Measurements from ENCODE around the gene ABCA2.

The ABCA2 gene

DNA sequence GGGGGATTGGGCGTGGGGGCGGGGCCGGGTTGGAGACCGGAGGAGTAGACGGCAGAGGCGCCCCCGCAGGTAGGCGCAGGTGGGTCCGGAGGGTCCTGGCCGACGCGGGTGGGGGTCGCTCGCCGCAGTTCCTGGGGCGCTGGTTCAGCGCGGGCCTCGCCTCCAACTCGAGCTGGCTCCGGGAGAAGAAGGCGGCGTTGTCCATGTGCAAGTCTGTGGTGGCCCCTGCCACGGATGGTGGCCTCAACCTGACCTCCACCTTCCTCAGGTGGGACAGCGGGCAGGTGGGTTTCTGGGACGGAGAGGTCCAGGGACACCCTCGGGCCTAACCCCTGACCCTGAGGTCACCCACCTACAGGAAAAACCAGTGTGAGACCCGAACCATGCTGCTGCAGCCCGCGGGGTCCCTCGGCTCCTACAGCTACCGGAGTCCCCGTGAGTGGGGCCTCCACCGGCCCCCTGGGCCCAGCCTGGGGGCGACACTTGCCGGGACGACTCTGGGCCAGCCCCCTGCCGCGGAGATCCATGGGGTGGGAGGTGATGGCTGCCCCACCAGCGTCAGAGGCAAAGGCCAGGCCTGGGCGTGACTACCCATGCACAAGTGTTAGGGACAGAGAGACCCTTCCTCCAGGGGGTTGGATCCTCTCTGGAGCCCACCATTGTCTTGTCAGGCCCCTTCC is 49.0 kb downstream of the ABCA2 start:
- ChIA-PET POLR2A (interaction anchor here (0.6 to 1.0 kb wide), 2 partner anchors 13 to 28 kb away, joined by 3 to 5 read pairs; partner anchors contain the start of gene PAXX), CTCF (interaction anchor here (1.1 kb wide), 1 partner anchor 31 kb away, joined by 3 read pairs; no protein-coding TSS in a partner anchor)
- no peak for TF ChIP-seq ZNF384 (IDR thresholded peaks at IDR 0.05)
- no peak for TF ChIP-seq NFRKB (IDR thresholded peaks at IDR 0.05)
- no peak for TF ChIP-seq FOXA1 (IDR thresholded peaks at IDR 0.05)
- TF ChIP-seq SUZ12 (IDR thresholded peaks at IDR 0.05): no peak
- no peak for TF ChIP-seq TARDBP (IDR thresholded peaks at IDR 0.05)
- no peak for TF ChIP-seq SP1 (IDR thresholded peaks at IDR 0.05)
- no peak for TF ChIP-seq ELF4 (IDR thresholded peaks at IDR 0.05)
- TF ChIP-seq ARNT (IDR thresholded peaks at IDR 0.05): no peak
- TF ChIP-seq HDGF (IDR thresholded peaks at IDR 0.05; ENCODE audit: borderline replicate concordance): no peak
- no peak for TF ChIP-seq CTBP1 (IDR thresholded peaks at IDR 0.05; ENCODE audit: borderline replicate concordance)
- DNase-seq (ENCODE audit: extremely low spot score): no peak

DNA sequence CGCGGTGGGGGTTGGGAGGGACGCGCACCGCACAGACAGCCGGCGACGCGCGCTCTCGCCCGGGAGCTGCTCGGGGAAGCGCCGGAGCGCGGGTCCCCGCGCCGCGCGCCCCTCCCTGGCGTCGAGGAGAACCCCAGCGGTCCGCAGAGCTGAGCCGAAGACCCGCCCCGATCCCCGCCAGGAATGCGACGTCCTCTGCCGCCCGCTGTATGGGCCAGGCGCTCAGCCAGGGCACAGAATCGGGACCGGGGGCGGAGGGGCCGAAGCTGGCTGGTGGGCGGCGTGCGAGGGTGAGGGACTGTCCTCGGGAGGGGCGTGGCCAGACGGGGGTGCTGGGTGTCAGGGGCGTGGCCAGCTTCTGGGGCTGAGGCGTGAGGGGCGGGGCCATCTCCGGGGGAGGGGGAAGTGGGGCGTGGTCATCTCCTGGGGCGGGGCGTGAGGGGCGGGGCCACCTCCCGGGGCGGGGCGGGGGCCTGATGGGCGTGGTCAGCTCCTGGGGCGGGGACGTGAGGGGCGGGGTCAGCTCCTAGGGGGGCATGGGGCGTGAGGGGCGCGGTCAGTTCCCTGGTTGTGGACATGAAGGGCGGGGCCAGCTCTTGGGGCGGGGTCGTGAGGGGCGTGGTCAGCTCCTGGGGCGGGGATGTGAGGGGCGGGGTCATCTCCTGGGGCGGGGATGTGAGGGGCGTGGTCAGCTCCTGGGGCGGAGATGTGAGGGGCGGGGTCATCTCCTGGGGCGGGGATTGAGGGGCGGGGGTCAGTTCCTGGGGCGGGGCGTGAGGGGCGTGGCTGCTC is 49.8 kb downstream of the ABCA2 start:
- ChIA-PET POLR2A (interaction anchor here (0.6 to 1.0 kb wide), 2 partner anchors 14 to 28 kb away, joined by 3 to 5 read pairs; partner anchors contain the start of gene PAXX), CTCF (interaction anchor here (1.1 kb wide), 1 partner anchor 30 kb away, joined by 3 read pairs; no protein-coding TSS in a partner anchor)
- no peak for TF ChIP-seq FOXM1 (IDR thresholded peaks at IDR 0.05; ENCODE audit: borderline replicate concordance)
- TF ChIP-seq, protein P1, sequence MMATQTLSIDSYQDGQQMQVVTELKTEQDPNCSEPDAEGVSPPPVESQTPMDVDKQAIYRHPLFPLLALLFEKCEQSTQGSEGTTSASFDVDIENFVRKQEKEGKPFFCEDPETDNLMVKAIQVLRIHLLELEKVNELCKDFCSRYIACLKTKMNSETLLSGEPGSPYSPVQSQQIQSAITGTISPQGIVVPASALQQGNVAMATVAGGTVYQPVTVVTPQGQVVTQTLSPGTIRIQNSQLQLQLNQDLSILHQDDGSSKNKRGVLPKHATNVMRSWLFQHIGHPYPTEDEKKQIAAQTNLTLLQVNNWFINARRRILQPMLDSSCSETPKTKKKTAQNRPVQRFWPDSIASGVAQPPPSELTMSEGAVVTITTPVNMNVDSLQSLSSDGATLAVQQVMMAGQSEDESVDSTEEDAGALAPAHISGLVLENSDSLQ (IDR thresholded peaks at IDR 0.05): no peak
- TF ChIP-seq CTBP1 (IDR thresholded peaks at IDR 0.05; ENCODE audit: borderline replicate concordance): no peak
- no peak for TF ChIP-seq LEF1 (IDR thresholded peaks at IDR 0.05; ENCODE audit: borderline replicate concordance)
- DNase-seq (ENCODE audit: extremely low spot score): peak; percentile 96

DNA sequence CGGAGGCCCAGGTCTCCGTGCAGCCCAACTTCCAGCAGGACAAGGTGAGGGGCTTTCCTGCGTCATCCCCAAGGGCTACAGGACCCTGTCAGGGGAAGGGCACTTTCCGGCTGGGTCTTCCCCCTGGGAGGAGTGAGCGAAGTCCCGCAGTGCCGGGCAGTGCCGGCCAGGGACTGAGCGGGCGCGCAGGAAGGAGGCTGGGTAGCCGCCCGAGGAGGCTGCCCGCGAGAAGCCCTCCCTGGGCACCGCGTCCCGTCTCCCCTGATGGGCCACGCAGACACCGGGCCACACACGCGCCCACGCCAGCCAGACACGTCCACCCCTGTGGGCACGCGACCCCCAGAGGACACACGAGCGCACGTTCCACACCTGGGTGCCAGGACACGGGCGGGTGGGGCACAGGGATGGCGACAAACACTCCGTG is 50.4 kb downstream of the ABCA2 start:
- POLR2A ChIA-PET: interaction anchor here (1.0 to 1.7 kb wide), 2 partner anchors 14 kb away, joined by 5 to 6 read pairs; partner anchors contain the start of gene PAXX
- TF ChIP-seq ARNT (IDR thresholded peaks at IDR 0.05) (no peak), FOXK2 (IDR thresholded peaks at IDR 0.05) (no peak), L3MBTL2 (conservative IDR thresholded peaks at IDR 0.05) (no peak)
- CTCF ChIA-PET: no interaction called here
- no peak for DNase-seq (ENCODE audit: extremely low spot score)

DNA sequence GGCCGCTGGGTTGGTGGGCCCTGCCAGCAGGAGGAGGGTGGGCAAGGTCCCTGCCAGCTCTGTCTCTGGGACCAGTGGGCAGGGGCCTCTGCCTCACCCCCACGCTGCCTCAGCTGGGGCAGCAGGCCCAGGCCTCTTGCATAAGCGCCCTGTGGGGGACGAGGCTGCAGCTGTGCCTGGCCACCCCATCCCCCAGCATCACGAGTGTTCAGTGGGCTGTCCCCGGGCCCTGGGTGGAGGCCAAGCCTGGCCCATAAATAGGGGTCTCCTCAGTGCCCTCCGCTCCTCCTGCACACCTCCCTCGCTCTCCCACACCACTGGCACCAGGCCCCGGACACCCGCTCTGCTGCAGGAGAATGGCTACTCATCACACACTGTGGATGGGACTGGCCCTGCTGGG is 50.8 kb downstream of the ABCA2 start, which contains the start of gene PTGDS:
TSS of gene PTGDS (plus strand) at position 282 of the 400 bp plus-strand sequence. CDS start at position 357, 75 bp downstream.
- DNase-seq (ENCODE audit: extremely low spot score): no peak
- TF ChIP-seq SP1 (IDR thresholded peaks at IDR 0.05) (no peak), FOXA1 (IDR thresholded peaks at IDR 0.05) (no peak), HDGF (IDR thresholded peaks at IDR 0.05; ENCODE audit: borderline replicate concordance) (no peak), SUZ12 (IDR thresholded peaks at IDR 0.05) (no peak), FOXK2 (IDR thresholded peaks at IDR 0.05) (no peak), NFRKB (IDR thresholded peaks at IDR 0.05) (no peak), ZNF384 (IDR thresholded peaks at IDR 0.05) (no peak), ARNT (IDR thresholded peaks at IDR 0.05) (no peak), CTBP1 (IDR thresholded peaks at IDR 0.05; ENCODE audit: borderline replicate concordance) (no peak), L3MBTL2 (conservative IDR thresholded peaks at IDR 0.05) (no peak), LEF1 (IDR thresholded peaks at IDR 0.05; ENCODE audit: borderline replicate concordance) (no peak), ELF4 (IDR thresholded peaks at IDR 0.05) (no peak), FOXM1 (IDR thresholded peaks at IDR 0.05; ENCODE audit: borderline replicate concordance) (no peak), BHLHE40 (IDR thresholded peaks at IDR 0.05; ENCODE audit: borderline replicate concordance) (no peak), TARDBP (IDR thresholded peaks at IDR 0.05) (no peak)
- TF ChIP-seq, protein P1 (IDR thresholded peaks at IDR 0.05): no peak
- CTCF ChIA-PET: no interaction called here
- POLR2A ChIA-PET: interaction anchor here (1.7 kb wide), 1 partner anchor 15 kb away, joined by 6 read pairs; the partner anchor contains the start of gene PAXX

DNA sequence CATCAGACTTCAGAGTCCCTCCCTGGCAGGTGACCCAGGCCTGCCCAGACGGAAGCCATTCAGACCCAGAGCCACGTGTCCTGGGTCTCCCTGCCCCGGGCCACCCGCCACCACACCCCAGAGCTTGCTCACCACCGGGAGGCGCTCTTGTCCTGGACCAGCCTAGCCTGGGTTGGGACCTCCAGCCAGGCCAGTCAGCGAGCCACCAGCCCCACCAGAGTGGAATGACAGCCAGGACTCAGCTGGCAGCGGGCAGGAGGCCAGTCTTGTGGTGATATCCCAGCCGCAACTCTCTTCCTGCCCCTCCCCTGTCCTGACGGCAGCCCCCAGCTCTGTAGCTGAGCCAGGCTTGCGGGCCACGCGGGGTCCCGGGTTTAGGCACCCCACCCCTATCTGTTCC is 52.4 kb downstream of the ABCA2 start:
- no peak for TF ChIP-seq CTBP1 (IDR thresholded peaks at IDR 0.05; ENCODE audit: borderline replicate concordance)
- TF ChIP-seq ARNT (IDR thresholded peaks at IDR 0.05): no peak
- TF ChIP-seq, protein P1 (IDR thresholded peaks at IDR 0.05): no peak
- TF ChIP-seq LEF1 (IDR thresholded peaks at IDR 0.05; ENCODE audit: borderline replicate concordance): no peak
- TF ChIP-seq FOXA1 (IDR thresholded peaks at IDR 0.05): no peak
- no peak for TF ChIP-seq FOXM1 (IDR thresholded peaks at IDR 0.05; ENCODE audit: borderline replicate concordance)
- POLR2A ChIA-PET: interaction anchor here (1.4 to 1.7 kb wide), 2 partner anchors 16 to 17 kb away, joined by 6 to 8 read pairs; partner anchors contain the start of gene PAXX
- CTCF ChIA-PET: interaction anchor here (0.7 to 1.1 kb wide), 4 partner anchors 13 to 27 kb away, joined by 3 read pairs; no protein-coding TSS in a partner anchor
- DNase-seq (ENCODE audit: extremely low spot score): peak; percentile 50
